AG09319 (cell line): ENCODE measurements around the gene VTN.
"Not testable (repeated sequence)": the region's sequence is repeated elsewhere in the genome, so short reads cannot be mapped to it uniquely, and the experiment has no call there.

ENCODE experiments used
- DNase-seq: peaks from one replicate; pipeline ENCODE4 v3.0.0-alpha.2; 2010; ENCODE audit warnings: low read depth; ENCODE audit errors: extremely low read depth
- TF ChIP-seq, protein P1 (sequence below): IDR thresholded peaks from 2 replicates; pipeline ENCODE4 v1.5.1; 2011; ENCODE audit warnings: low read depth, mild to moderate bottlenecking, inconsistent platforms, low read length, moderate library complexity

The VTN gene

DNA sequence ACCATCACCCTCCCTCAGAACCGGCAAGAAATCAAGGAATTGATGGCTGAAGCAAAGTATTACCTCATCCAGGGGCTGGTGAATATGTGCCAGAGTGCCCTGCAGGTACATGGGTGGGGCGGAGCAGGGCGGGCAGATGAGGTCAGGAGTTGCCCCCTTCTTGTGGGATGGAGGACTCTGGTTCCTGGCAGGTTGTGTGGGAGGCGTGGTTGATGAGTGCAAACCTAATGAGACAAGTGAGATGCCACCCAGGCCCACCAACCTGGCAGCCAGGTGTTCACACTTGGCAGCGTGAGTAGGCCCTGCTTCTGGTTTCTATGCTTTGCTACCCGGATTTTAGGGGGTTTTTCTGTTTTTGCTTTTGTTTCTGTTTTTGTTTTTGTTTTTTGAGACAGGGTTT is 29.7 kb downstream of the VTN start:
- DNase-seq, result no peak
- TF ChIP-seq, protein P1, sequence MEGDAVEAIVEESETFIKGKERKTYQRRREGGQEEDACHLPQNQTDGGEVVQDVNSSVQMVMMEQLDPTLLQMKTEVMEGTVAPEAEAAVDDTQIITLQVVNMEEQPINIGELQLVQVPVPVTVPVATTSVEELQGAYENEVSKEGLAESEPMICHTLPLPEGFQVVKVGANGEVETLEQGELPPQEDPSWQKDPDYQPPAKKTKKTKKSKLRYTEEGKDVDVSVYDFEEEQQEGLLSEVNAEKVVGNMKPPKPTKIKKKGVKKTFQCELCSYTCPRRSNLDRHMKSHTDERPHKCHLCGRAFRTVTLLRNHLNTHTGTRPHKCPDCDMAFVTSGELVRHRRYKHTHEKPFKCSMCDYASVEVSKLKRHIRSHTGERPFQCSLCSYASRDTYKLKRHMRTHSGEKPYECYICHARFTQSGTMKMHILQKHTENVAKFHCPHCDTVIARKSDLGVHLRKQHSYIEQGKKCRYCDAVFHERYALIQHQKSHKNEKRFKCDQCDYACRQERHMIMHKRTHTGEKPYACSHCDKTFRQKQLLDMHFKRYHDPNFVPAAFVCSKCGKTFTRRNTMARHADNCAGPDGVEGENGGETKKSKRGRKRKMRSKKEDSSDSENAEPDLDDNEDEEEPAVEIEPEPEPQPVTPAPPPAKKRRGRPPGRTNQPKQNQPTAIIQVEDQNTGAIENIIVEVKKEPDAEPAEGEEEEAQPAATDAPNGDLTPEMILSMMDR, result no peak

DNA sequence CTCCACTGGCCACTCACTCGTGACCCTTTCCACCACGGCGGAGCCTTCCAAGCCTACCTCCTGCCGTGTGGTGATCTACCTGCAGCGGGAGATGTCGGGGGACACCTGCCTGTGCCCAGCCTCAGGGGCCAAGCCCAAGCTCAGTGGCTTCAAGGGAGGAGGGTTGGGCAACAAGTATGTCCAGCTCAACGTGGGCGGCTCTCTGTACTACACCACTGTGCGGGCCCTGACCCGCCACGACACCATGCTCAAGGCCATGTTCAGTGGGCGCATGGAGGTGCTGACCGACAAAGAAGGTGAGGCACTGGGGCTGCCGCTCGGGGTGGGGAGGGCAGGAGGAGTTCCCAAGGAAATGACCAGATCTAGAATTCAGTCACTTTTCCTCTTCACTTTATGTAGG is 30.7 kb downstream of the VTN start:
- DNase-seq, result no peak
- TF ChIP-seq, protein P1, result no peak

DNA sequence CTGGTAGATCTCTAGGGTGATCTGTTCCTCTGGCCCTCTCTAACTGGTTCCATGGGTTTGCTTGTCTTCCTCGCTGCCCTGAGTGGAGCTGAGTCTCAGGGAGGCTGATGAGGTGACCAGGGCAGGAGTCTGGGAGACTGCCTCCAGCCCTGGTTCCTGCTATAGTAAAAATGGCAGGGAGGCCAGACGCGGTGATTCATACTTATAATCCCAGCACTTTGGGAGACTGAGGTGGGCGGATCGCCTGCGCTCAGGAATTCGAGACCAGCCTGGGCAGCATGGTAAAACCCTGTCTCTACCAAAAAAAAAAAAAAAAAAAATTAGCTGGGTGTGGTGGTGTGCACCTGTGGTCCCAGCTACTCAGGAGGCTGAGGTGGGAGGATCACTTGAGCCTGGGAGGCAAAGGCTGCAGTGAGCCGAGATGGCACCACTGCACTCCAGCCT is 31.3 kb downstream of the VTN start:
- DNase-seq, result not testable (repeated sequence)

DNA sequence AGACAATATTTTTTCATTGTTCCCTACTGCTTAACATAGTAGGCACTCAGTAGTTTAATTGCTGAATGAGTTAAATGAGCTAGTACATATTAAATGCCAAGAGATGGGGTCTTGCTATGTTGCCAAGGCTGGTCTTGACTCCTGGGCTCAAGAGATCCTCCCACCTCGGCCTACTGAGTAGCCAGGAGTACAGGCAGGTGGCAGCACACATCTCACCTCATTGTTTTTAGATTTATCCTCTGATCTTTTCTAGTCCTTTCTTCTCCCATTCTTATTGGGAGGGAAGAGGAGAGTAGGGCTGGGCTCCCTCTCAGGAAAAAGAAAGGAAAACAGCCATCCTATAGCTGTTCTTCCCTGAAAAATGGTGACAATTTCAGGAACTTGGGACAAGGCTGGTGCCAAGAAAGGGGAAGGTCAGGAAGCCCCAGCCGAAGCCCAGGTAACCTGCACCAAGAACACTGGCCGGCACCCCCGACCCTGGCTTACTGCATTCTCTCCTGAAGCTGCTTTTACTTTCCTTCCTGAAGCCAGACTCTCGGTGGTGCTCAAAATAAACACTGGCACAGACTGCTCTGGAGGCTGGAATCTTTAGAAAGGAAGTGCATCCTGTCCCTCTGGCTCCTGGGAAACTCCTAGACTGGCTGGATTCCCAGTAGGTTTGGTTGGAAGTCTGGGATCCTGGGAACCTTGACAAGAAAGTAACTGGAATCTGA is 31.9 kb downstream of the VTN start:
- TF ChIP-seq, protein P1, result no peak
- DNase-seq, result no peak

DNA sequence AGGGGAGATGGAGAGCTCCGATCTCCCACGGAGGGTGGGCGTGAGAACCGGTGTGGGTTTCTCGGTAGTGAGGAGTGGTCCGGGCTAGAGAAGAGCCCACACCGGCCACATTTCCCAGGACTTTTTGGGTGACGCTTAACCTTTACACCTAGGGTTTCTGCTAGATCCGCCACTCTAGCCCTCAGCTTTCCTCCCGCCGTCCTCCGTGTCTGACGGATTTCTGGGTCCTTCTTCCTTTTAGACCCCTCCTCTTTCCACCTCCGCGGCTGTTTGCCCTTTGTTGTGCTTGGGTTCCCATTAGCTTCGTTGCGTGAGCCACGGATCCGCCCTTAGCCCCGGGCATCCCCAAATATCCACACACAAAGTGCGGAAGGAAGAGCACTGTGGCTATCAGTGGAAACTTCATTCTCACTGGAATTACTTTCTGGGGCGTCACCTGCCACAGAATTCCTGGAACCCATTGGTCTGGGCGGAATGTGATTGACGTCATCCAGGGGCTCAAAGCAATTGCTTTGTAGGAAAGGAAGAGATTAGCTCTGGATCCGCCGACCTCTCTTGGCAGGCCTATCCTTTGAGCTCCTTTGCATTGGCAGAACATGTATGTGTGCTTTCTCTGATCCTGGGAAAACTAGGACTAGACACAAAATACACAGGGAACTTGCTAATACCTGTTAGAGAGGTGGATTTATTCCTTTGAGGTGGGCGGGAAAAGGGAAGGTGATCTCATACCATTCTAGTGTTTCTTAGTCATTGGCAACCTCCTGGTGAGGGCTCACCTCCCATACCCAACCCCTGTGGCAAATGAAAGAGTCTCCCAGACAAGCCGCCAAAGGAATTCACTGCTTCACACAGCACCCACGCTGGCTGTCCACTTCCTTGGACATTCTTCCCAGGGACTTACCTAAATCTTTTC is 33.9 kb downstream of the VTN start:
- peak; percentile 71 for DNase-seq
- TF ChIP-seq, protein P1, result no peak

DNA sequence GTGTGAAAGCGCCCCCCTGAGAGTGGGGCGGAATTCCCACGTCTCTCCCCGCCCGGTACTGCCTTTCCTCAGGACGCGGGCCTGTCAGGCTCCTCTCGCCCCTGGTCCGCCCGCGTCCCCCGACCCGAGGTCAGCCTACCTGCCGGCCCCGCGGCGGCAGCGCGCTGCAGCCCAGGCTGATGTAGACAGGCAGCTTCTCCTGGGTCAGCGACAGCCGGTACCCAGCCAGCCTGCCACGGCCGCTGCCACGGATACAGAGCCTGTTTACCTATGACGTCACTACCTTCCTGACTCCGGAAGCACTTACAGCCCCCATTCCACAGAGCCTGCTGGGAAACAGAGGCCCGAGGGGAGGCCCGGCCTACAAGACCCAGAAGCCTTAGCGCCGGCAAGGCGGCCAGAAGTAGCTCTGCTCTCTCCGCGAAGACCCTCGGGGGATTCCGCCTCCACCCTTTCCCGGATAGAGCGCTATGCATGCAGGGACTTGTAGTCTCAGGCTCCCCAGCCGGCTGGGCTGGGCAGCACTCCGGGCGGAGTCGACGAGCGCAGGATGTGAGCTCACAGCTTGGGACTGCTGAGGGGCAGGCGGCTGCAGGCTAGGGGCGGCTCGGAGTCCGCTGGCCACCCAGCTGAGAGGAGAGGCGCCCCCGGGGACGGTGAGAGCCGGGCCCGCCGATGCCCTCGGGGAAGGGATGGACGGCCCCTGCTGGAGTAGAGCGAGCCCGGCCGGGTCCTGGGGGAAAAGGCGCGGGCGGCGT is 34.7 kb downstream of the VTN start, which contains the start of the genes IFT20 and TNFAIP1:
TSS of gene IFT20 (minus strand) at position 272 of the 758 bp plus-strand sequence. CDS start 3,487 bp downstream, outside the sequence.
TSS of gene TNFAIP1 (plus strand) at position 561 of the 758 bp plus-strand sequence. CDS start 3,761 bp downstream, outside the sequence.
- peak; percentile 100 for DNase-seq
- TF ChIP-seq, protein P1, result no peak

DNA sequence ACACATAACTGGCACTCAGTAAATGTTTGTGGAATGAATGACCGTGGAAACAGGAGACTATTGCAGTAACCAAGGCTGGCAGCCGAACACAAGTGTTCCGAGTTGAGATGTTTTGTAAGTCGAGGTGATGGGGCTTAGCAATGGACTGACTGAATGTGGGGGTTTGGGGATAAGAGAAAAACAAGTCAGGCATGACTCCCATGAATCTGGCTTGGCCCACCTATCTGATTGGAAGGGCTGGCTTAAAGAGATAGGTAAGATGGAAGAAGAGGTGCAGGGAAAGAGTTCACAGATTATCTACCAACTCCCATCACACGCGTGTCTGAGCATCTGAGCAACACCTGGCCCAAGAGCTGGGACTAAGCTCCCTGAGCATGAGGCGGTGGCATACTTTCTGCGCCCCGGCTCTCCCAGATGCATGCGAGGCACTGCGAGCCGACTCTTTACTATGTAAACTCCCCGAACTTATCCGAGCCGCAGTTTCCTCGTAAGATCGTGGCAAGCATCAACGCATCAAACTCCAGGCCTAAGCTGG is 35.4 kb downstream of the VTN start:
- DNase-seq, result no peak
- TF ChIP-seq, protein P1, result no peak
